ENCODE data around the gene NCSTN.

DNA sequence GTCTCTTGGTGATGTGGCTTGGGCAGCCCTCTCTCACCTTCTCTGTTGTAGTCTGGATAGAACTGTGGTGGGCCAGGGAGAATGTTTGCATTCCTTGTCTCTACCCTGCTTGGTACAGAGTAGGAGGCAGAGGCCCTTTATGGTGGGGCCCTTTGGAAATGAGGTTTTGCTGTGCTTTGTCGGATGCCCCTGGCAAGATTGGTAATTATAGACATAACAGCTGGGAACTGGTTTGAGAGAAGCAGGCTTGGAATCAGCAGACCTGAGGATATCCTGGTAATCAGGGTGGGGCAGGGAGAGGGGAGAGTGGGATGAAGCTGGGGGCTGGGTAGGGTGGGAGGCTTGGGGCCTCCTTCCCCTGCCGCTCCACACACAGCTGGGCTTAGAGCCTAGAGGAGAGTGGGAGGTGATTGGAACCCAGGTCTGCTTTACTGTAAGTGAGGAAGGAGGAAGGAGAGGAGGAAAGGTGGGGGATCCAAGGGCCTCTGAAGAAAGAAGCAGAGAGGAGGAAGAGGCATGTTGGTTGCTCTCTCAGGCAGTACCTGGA is 62.2 kb downstream of the NCSTN start:
- TF ChIP-seq, protein P1, sequence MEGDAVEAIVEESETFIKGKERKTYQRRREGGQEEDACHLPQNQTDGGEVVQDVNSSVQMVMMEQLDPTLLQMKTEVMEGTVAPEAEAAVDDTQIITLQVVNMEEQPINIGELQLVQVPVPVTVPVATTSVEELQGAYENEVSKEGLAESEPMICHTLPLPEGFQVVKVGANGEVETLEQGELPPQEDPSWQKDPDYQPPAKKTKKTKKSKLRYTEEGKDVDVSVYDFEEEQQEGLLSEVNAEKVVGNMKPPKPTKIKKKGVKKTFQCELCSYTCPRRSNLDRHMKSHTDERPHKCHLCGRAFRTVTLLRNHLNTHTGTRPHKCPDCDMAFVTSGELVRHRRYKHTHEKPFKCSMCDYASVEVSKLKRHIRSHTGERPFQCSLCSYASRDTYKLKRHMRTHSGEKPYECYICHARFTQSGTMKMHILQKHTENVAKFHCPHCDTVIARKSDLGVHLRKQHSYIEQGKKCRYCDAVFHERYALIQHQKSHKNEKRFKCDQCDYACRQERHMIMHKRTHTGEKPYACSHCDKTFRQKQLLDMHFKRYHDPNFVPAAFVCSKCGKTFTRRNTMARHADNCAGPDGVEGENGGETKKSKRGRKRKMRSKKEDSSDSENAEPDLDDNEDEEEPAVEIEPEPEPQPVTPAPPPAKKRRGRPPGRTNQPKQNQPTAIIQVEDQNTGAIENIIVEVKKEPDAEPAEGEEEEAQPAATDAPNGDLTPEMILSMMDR (IDR thresholded peaks at IDR 0.05), result no peak
- no peak for TF ChIP-seq POLR2AphosphoS5 (IDR thresholded peaks at IDR 0.05; ENCODE audit: low read depth, low read length)
- TF ChIP-seq, protein P2, sequence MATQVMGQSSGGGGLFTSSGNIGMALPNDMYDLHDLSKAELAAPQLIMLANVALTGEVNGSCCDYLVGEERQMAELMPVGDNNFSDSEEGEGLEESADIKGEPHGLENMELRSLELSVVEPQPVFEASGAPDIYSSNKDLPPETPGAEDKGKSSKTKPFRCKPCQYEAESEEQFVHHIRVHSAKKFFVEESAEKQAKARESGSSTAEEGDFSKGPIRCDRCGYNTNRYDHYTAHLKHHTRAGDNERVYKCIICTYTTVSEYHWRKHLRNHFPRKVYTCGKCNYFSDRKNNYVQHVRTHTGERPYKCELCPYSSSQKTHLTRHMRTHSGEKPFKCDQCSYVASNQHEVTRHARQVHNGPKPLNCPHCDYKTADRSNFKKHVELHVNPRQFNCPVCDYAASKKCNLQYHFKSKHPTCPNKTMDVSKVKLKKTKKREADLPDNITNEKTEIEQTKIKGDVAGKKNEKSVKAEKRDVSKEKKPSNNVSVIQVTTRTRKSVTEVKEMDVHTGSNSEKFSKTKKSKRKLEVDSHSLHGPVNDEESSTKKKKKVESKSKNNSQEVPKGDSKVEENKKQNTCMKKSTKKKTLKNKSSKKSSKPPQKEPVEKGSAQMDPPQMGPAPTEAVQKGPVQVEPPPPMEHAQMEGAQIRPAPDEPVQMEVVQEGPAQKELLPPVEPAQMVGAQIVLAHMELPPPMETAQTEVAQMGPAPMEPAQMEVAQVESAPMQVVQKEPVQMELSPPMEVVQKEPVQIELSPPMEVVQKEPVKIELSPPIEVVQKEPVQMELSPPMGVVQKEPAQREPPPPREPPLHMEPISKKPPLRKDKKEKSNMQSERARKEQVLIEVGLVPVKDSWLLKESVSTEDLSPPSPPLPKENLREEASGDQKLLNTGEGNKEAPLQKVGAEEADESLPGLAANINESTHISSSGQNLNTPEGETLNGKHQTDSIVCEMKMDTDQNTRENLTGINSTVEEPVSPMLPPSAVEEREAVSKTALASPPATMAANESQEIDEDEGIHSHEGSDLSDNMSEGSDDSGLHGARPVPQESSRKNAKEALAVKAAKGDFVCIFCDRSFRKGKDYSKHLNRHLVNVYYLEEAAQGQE (IDR thresholded peaks at IDR 0.05; ENCODE audit: insufficient read depth in 1 of 2, low read depth in 2 of 2, low read length in 1 of 2), result no peak

Data from Panc1 (cell line).